NCI-H1105 treated with DMSO at 0.1 percent for 48 hours (cell line): Measurements from ENCODE around the gene DNAL4.
"Not testable (repeated sequence)": the region's sequence is repeated elsewhere in the genome, so short reads cannot be mapped to it uniquely, and the experiment has no call there.

Experiments used
- DNase-seq: peaks from one replicate; lab custom pipeline; 2025; lab: John Stamatoyannopoulos, UW

Gene DNAL4

GRCh38 chr22:38827510-38827909, 33.6 kb upstream of the DNAL4 start:
- no peak for DNase-seq

GRCh38 chr22:38826801-38827200, 32.9 kb upstream of the DNAL4 start:
- DNase-seq: no peak

GRCh38 chr22:38826386-38826785, 32.4 kb upstream of the DNAL4 start:
- no peak for DNase-seq

- no peak for DNase-seq
Measured at GRCh38 chr22:38824585-38824984, 30.6 kb upstream of the DNAL4 start.

GRCh38 chr22:38823637-38824036, 29.7 kb upstream of the DNAL4 start:
- DNase-seq: no peak

- no peak for DNase-seq
Measured at GRCh38 chr22:38823076-38823475, 29.1 kb upstream of the DNAL4 start.

- peak; percentile 64 for DNase-seq
Measured at GRCh38 chr22:38820020-38820419, 26.1 kb upstream of the DNAL4 start.

- no peak for DNase-seq
Measured at GRCh38 chr22:38819387-38819940, 25.5 kb upstream of the DNAL4 start.

- DNase-seq: no peak
Measured at GRCh38 chr22:38817196-38817595, 23.3 kb upstream of the DNAL4 start.

GRCh38 chr22:38815842-38816241, 21.9 kb upstream of the DNAL4 start:
- no peak for DNase-seq

GRCh38 chr22:38811241-38811640, 17.3 kb upstream of the DNAL4 start:
- no peak for DNase-seq

GRCh38 chr22:38805041-38805593, 11.2 kb upstream of the DNAL4 start:
- DNase-seq: not testable (repeated sequence)

GRCh38 chr22:38802671-38803121, 8.8 kb upstream of the DNAL4 start:
- DNase-seq: no peak

- DNase-seq: peak; percentile 5
Measured at GRCh38 chr22:38799265-38800002, 5.5 kb upstream of the DNAL4 start.

GRCh38 chr22:38798496-38798895, 4.6 kb upstream of the DNAL4 start:
- DNase-seq: no peak

GRCh38 chr22:38796262-38796957, 2.5 kb upstream of the DNAL4 start:
- no peak for DNase-seq

- no peak for DNase-seq
Measured at GRCh38 chr22:38795569-38795968, 1.6 kb upstream of the DNAL4 start.

GRCh38 chr22:38793317-38793716, 626 bp downstream of the DNAL4 start:
- no peak for DNase-seq

GRCh38 chr22:38792833-38793232, 1.1 kb downstream of the DNAL4 start:
- DNase-seq: no peak

GRCh38 chr22:38789606-38790005, 4.3 kb downstream of the DNAL4 start:
- no peak for DNase-seq

GRCh38 chr22:38788846-38789245, 5.1 kb downstream of the DNAL4 start:
- DNase-seq: peak; percentile 49

GRCh38 chr22:38788021-38788816, 5.7 kb downstream of the DNAL4 start:
- peak; percentile 90 for DNase-seq
